Sigmoid colon (tissue), 7 donors: ENCODE data around the gene USP30. TPM values are rescaled to one million over a fixed set of nuclear protein-coding genes. Genes with fewer than 3 reads are reported as not detected.

Experiments used
- DNase-seq: peaks from one replicate; pipeline ENCODE4 v3.0.0-alpha.2; 2019
- H3K27ac ChIP-seq, 4 donors: fragments of 200-600 bp; sonication (generic); one replicate each; pipeline ENCODE4 v1.5.1; 2016 to 2019; ENCODE audit warnings: mild to moderate bottlenecking in 1 of 4
- H3K27me3 ChIP-seq, 3 donors: fragments of 200-600 bp; sonication (generic); one replicate each; pipeline ENCODE4 v1.5.1; 2019; ENCODE audit warnings: mild to moderate bottlenecking in 1 of 3
- H3K36me3 ChIP-seq, 4 donors: fragments of 200-600 bp; sonication (generic); one replicate each; pipeline ENCODE4 v1.5.1; 2016 to 2019
- H3K4me1 ChIP-seq, 4 donors: fragments of 200-600 bp; sonication (generic); one replicate each; pipeline ENCODE4 v1.5.1; 2017 to 2019
- H3K4me3 ChIP-seq, 4 donors: fragments of 200-600 bp; sonication (generic); one replicate each; pipeline ENCODE4 v1.5.1; 2017 to 2019; ENCODE audit warnings: mild to moderate bottlenecking in 2 of 4, moderate library complexity in 1 of 4
- H3K9me3 ChIP-seq, 4 donors: fragments of 200-600 bp in 3 of 4; sonication (generic) in 3 of 4; one replicate each; pipeline versions ENCODE4 v1.5.1 to v1.6.1; 2013 to 2019
- CTCF ChIP-seq, 4 experiments: fragments of 450-650 bp in 3 of 4; fragments of 200-600 bp in 1 of 4; IDR thresholded peaks; one replicate each; pipeline ENCODE4 v1.5.1; 2016 to 2019; ENCODE audit warnings: antibody characterized with exemption in 4 of 4, mild to moderate bottlenecking in 3 of 4, moderate library complexity in 2 of 4
- EP300 ChIP-seq, 4 donors: sonication (generic); formaldehyde crosslinking; IDR thresholded peaks; one replicate each; pipeline ENCODE4 v1.6.1; 2017; ENCODE audit warnings: antibody characterized with exemption in 4 of 4
- POLR2A ChIP-seq, 2 donors: fragments of 450-650 bp; IDR thresholded peaks; one replicate each; pipeline ENCODE4 v1.6.1; 2016; ENCODE audit warnings: antibody characterized with exemption in 2 of 2, mild to moderate bottlenecking in 2 of 2, moderate library complexity in 2 of 2
- POLR2AphosphoS5 ChIP-seq, 4 donors: sonication (generic); formaldehyde crosslinking; IDR thresholded peaks; one replicate each; pipeline ENCODE4 v1.6.1; 2017; ENCODE audit warnings: antibody characterized with exemption in 4 of 4
- WGBS, 2 donors: extraction: QIAGEN DNeasy Blood & Tissue Kit; methylation state at CpG; one replicate each; pipeline ENCODE4 v1.1.7; 2013; 5-methylcytosine and 5-hydroxymethylcytosine counted together
- intact Hi-C: fragments of 100-400 bp; cut with DNase I; formaldehyde crosslinking; loops from one replicate; pipeline ENCODE4 v1.15.1; 2023
- polyA plus RNA-seq, 3 donors: library from polyadenylated mRNA; stranded (reverse); fragments of 200-250 nt; gene quantifications; one replicate each; pipeline ENCODE4 v1.2.3, GENCODE V29; 2013
- total RNA-seq, 4 donors: library from RNA; depleted of rRNA; stranded (reverse); fragments of >200 nt; gene quantifications; one replicate each; pipeline ENCODE4 v1.1.0, GENCODE V29; 2016
- donor health status: healthy with polysubstance abuse.
- donor health status: Bipolar disorder and iron deficiency.
- donor health status: healthy.

USP30 gene
- total and polyA plus RNA-seq, 7 donors: 6.0 to 15.2 (median 9.8) TPM

- no peak for DNase-seq
- TF ChIP-seq POLR2AphosphoS5 (IDR thresholded peaks at IDR 0.05): no peak
- TF ChIP-seq EP300 (IDR thresholded peaks at IDR 0.05): no peak
- H3K27ac ChIP-seq: no peak overlapping the region
- no peaks in the 10 kb centered on the region for H3K9me3 ChIP-seq
- intact Hi-C loops: no loop called here
- H3K4me1 ChIP-seq: no peaks in the 10 kb centered on the region
- 96 to 97% methylated on average over 11 of the region's 11 CpGs for WGBS, 2 donors
- peaks cover 14 to 99% (median 63%) of the 10 kb centered on the region in 4 donors for H3K36me3 ChIP-seq
- no peaks in the 10 kb centered on the region for H3K27me3 ChIP-seq
- H3K4me3 ChIP-seq: no peak overlapping the region
Observed at GRCh38 chr12:109085590-109085989, 33.2 kb downstream of the USP30 start.

- 19 to 66% methylated on average over 5 of the region's 5 CpGs for WGBS, 2 donors
- TF ChIP-seq POLR2A (IDR thresholded peaks at IDR 0.05) (no peak), POLR2AphosphoS5 (IDR thresholded peaks at IDR 0.05) (no peak), CTCF (IDR thresholded peaks at IDR 0.05) (no peak), EP300 (IDR thresholded peaks at IDR 0.05) (no peak)
- intact Hi-C loops: no loop called here
- Histone ChIP-seq H3K9me3 (no peaks in the 10 kb centered on the region), H3K27me3 (no peaks in the 10 kb centered on the region), H3K27ac (no peak overlapping the region), H3K36me3 (peaks cover 12 to 92% (median 57%) of the 10 kb centered on the region in 4 donors), H3K4me3 (no peak overlapping the region), H3K4me1 (peaks cover 0 to 11% (median 8%) of the 10 kb centered on the region in 4 donors)
- no peak for DNase-seq
Observed at GRCh38 chr12:109087250-109087649, 34.9 kb downstream of the USP30 start.

- H3K9me3 ChIP-seq: no peaks in the 10 kb centered on the region
- DNase-seq: no peak
- H3K36me3 ChIP-seq: peaks cover 4 to 76% (median 42%) of the 10 kb centered on the region in 4 donors
- intact Hi-C loops: no loop called here
- peaks cover 0 to 23% (median 19%) of the 10 kb centered on the region in 4 donors for H3K4me1 ChIP-seq
- TF ChIP-seq EP300 (IDR thresholded peaks at IDR 0.05) (no peak), POLR2AphosphoS5 (IDR thresholded peaks at IDR 0.05) (no peak), POLR2A (IDR thresholded peaks at IDR 0.05) (no peak), CTCF (IDR thresholded peaks at IDR 0.05) (no peak)
- H3K27ac ChIP-seq: no peak overlapping the region
- 63 to 80% methylated on average over 6 of the region's 6 CpGs for WGBS, 2 donors
- H3K27me3 ChIP-seq: no peaks in the 10 kb centered on the region
- H3K4me3 ChIP-seq: no peak overlapping the region
Observed at GRCh38 chr12:109088818-109089217, 36.4 kb downstream of the USP30 start.

- 76 to 86% methylated on average over 7 of the region's 7 CpGs for WGBS, 2 donors
- peaks cover 4 to 68% (median 35%) of the 10 kb centered on the region in 4 donors for H3K36me3 ChIP-seq
- DNase-seq: no peak
- peaks cover 0 to 24% (median 20%) of the 10 kb centered on the region in 4 donors for H3K4me1 ChIP-seq
- intact Hi-C loops: loop anchor here (5.0 to 10.0 kb wide), 4 partner anchors 137 to 455 kb away; partner anchors contain the start of genes SELPLG and SSH1
- no peak overlapping the region for H3K4me3 ChIP-seq
- no peaks in the 10 kb centered on the region for H3K9me3 ChIP-seq
- H3K27me3 ChIP-seq: no peaks in the 10 kb centered on the region
- H3K27ac ChIP-seq: no peak overlapping the region
- no peak for TF ChIP-seq EP300 (IDR thresholded peaks at IDR 0.05)
- no peak for TF ChIP-seq POLR2A (IDR thresholded peaks at IDR 0.05)
- no peak for TF ChIP-seq CTCF (IDR thresholded peaks at IDR 0.05)
- no peak for TF ChIP-seq POLR2AphosphoS5 (IDR thresholded peaks at IDR 0.05)
Observed at GRCh38 chr12:109089683-109090082, 37.3 kb downstream of the USP30 start.

GRCh38 chr12:109092497-109093021 lies 40.2 kb downstream of the USP30 start:
- Histone ChIP-seq H3K4me1 (peaks cover 0 to 30% (median 25%) of the 10 kb centered on the region in 4 donors), H3K9me3 (no peaks in the 10 kb centered on the region), H3K4me3 (peak overlapping the region; percentile 41 to 60 (median 52)), H3K36me3 (peaks cover 0 to 39% (median 13%) of the 10 kb centered on the region in 4 donors), H3K27ac (peak overlapping the region; percentile 70 to 81 (median 76)), H3K27me3 (no peaks in the 10 kb centered on the region)
- intact Hi-C loops: loop anchor here (2.0 to 10.0 kb wide), 6 partner anchors 40 to 526 kb away; partner anchors contain the start of genes SELPLG, SSH1 and USP30
- DNase-seq: no peak
- TF ChIP-seq POLR2AphosphoS5 (IDR thresholded peaks at IDR 0.05) (no peak), EP300 (IDR thresholded peaks at IDR 0.05) (no peak), CTCF (IDR thresholded peaks at IDR 0.05) (no peak), POLR2A (IDR thresholded peaks at IDR 0.05) (no peak)
- WGBS, 2 donors: 63 to 75% methylated on average over 6 of the region's 6 CpGs
